Measurements from ENCODE around the gene MEIS1. TPM values are rescaled to one million over a fixed set of nuclear protein-coding genes. Genes with fewer than 3 reads are reported as not detected.

The MEIS1 gene
- total RNA-seq, 4 donors from 2014 or later, result 7.6 to 17.4 (median 12.0) TPM

DNA sequence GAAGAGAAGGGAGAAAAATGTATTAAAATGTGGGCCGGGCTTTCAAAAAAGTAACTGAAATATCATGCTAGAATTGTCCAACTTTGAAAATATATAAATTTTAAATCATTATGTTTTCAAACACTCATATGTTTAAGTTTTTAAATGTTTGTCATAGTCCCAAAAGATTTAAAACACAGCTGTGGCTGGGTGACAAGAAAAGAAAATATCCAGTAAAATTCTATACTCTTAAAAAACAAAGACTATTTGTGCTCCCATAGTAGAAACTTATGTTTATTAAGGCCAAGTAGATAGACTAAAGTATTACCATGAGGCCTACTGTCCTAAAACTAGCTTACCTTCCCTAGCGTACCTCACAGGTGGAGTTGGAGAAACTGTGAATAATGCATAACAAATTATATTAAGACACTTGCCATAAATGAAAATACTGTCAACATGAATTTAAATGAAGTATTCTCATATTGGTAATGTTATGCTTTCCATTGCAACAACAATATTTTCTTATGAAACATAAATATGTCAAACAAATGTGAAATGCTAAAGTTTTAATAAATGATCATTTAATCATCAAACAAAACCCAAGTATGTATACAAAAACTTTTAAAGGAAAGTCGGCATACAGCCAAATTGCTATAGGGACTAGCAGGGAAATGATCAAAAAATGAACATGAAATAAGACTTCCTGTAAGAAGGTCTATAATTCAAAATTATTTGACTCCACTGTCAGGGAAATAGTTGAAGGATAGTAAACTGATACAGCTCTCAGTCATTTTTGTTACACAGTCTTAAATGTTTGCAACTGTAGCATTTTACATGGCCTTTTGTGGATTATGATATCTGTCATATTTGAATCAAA lies 13.4 kb downstream of the MEIS1 start:
- TF ChIP-seq CTCF (IDR thresholded peaks at IDR 0.05; ENCODE audit: low read depth), result no peak

GRCh38 chr2:66452214-66452613 lies 17.3 kb downstream of the MEIS1 start:
- TF ChIP-seq CTCF (IDR thresholded peaks at IDR 0.05; ENCODE audit: low read depth), result no peak

- no peak for TF ChIP-seq CTCF (IDR thresholded peaks at IDR 0.05; ENCODE audit: low read depth)
These were observed 18.0 kb downstream of the MEIS1 start for GRCh38 chr2:66452917-66453316.

GRCh38 chr2:66455490-66455889 lies 20.6 kb downstream of the MEIS1 start:
- no peak for TF ChIP-seq CTCF (IDR thresholded peaks at IDR 0.05; ENCODE audit: low read depth)

- TF ChIP-seq CTCF (IDR thresholded peaks at IDR 0.05; ENCODE audit: low read depth), result no peak
These were observed 21.5 kb downstream of the MEIS1 start for GRCh38 chr2:66456183-66457041.

DNA sequence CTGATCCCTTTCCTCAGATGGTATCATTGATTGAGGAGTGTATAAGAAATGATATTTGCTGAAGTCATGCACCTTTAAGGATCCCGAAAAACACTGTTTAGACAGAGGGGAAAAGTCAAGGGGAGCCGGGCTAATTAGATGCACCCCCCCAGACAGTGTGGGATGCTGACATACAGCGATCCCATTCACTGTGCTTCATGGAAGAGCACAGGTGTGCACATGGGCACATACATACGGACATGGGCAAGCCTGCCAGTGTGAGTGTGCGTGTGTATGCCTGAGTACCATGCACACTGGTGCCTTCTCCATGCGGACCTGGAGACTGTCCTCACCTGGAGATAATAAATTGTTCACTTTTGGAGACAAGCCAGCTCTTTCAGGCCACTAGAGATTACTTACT lies 22.6 kb downstream of the MEIS1 start:
- TF ChIP-seq CTCF (IDR thresholded peaks at IDR 0.05; ENCODE audit: low read depth), result no peak

GRCh38 chr2:66460031-66460430 lies 25.1 kb downstream of the MEIS1 start:
- no peak for TF ChIP-seq CTCF (IDR thresholded peaks at IDR 0.05; ENCODE audit: low read depth)

Measured in subcutaneous adipose tissue (tissue), 4 donors.